ENCODE data around the gene SH2D6.
"Not testable (repeated sequence)": the region's sequence is repeated elsewhere in the genome, so short reads cannot be mapped to it uniquely, and the experiment has no call there.

The SH2D6 gene

DNA sequence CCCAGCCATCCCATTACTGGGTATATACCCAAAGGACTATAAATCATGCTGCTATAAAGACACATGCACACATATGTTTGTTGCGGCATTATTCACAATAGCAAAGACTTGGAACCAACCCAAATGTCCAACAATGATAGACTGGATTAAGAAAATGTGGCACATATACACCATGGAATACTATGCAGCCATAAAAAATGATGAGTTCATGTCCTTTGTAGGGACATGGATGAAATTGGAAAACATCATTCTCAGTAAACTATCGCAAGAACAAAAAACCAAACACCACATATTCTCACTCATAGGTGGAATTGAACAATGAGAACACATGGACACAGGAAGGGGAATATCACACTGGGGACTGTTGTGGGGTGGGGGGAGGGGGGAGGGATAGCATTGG lies 66.1 kb downstream of the SH2D6 start:
- not testable (repeated sequence) for H3K9me3 Mint-ChIP-seq; H3K4me1 Mint-ChIP-seq; H3K27ac Mint-ChIP-seq; DNase-seq (ENCODE audit: low spot score in 2 of 2); H3K4me3 Mint-ChIP-seq; H3K36me3 Mint-ChIP-seq; ATAC-seq

- ATAC-seq, result no peak
- Mint-ChIP-seq H3K4me3 (no peak overlapping the region), H3K9me3 (no peaks in the 10 kb centered on the region), H3K36me3 (no peaks in the 10 kb centered on the region), H3K27ac (no peak overlapping the region), H3K4me1 (no peaks in the 10 kb centered on the region)
- DNase-seq (ENCODE audit: low spot score in 2 of 2), result no peak
Measured at GRCh38 chr2:85485815-85486214, 67.3 kb downstream of the SH2D6 start.

Measured in stimulated activated effector memory CD8-positive, alpha-beta T cell treated with anti-CD3 and anti-CD28 coated beads, Interleukin-12 subunit alpha, Interleukin-12 subunit beta, amount 100 ng/mL, for 72 hours (primary cell).